CD4-positive, CD25-positive, alpha-beta regulatory T cell (primary cell): ENCODE data around the gene PRMT7. TPM values are rescaled to one million over a fixed set of nuclear protein-coding genes. Genes with fewer than 3 reads are reported as not detected.
A peak's percentile ranks its signal among the peaks of the same experiment; 100 is the strongest.

Experiments used
- ATAC-seq, 2 donors: fragments of 150-1000 bp; cut with Tn5 transposase; one replicate each; pipeline ENCODE4 v1.10.0; 2021; ENCODE audit warnings: low read depth in 2 of 2, moderate number of reproducible peaks in 2 of 2, moderate library complexity in 1 of 2
- DNase-seq, 3 donors: peaks; one replicate each; pipeline versions ENCODE4 v3.0.0 to v3.0.0-alpha.2; 2012 to 2022; ENCODE audit warnings: mixed read lengths in 1 of 3
- H3K27ac ChIP-seq: one replicate; pipeline ENCODE4 v1.7.0; 2013; ENCODE audit warnings: mild to moderate bottlenecking, low read length; ENCODE audit not compliant: insufficient read depth, poor library complexity, severe bottlenecking
- H3K27me3 ChIP-seq: one replicate; pipeline ENCODE4 v1.7.0; 2013; ENCODE audit warnings: low read length; ENCODE audit not compliant: control insufficient read depth, insufficient read depth
- H3K36me3 ChIP-seq: one replicate; pipeline ENCODE4 v1.7.0; 2013; ENCODE audit warnings: mild to moderate bottlenecking, low read length, moderate library complexity; ENCODE audit not compliant: control insufficient read depth, insufficient read depth
- H3K4me1 ChIP-seq: 2 replicates; pipeline ENCODE4 v1.7.0; 2013; ENCODE audit warnings: mild to moderate bottlenecking, low read length; ENCODE audit not compliant: insufficient read depth, control insufficient read depth, poor library complexity, severe bottlenecking
- H3K4me3 ChIP-seq: one replicate; pipeline ENCODE4 v1.7.0; 2013; ENCODE audit warnings: low read depth, mild to moderate bottlenecking, low read length, moderate library complexity
- H3K9me3 ChIP-seq, 2 experiments: 1 replicate in 1 of 2; 2 replicates in 1 of 2; pipeline ENCODE4 v1.7.0; 2013; ENCODE audit warnings: low read length in 2 of 2, mild to moderate bottlenecking in 1 of 2, moderate library complexity in 1 of 2; ENCODE audit not compliant: control insufficient read depth in 2 of 2
- H3K27ac Mint-ChIP-seq, 3 donors: one replicate each; pipeline ENCODE4 v1.8.0; 2020 to 2022; ENCODE audit warnings: mild to moderate bottlenecking in 3 of 3, mixed read lengths in 3 of 3, moderate library complexity in 2 of 3
- H3K27me3 Mint-ChIP-seq: one replicate; pipeline ENCODE4 v1.8.0; 2022; ENCODE audit warnings: mild to moderate bottlenecking, mixed read lengths
- H3K36me3 Mint-ChIP-seq: one replicate; pipeline ENCODE4 v1.8.0; 2020; ENCODE audit warnings: mixed read lengths
- H3K4me1 Mint-ChIP-seq, 4 donors: one replicate each; pipeline ENCODE4 v1.8.0; 2020 to 2022; ENCODE audit warnings: mixed read lengths in 4 of 4, mild to moderate bottlenecking in 1 of 4
- H3K4me3 Mint-ChIP-seq, 4 donors: one replicate each; pipeline ENCODE4 v1.8.0; 2020 to 2022; ENCODE audit warnings: mild to moderate bottlenecking in 4 of 4, mixed read lengths in 4 of 4, moderate library complexity in 3 of 4
- H3K9me3 Mint-ChIP-seq, 7 donors: one replicate each; pipeline ENCODE4 v1.8.0; 2020 to 2022; ENCODE audit warnings: mixed read lengths in 7 of 7, mild to moderate bottlenecking in 3 of 7, moderate library complexity in 2 of 7
- polyA plus RNA-seq, 4 donors: library from polyadenylated mRNA; unstranded; fragments of 300-500 nt; fragmentation: Illumina TruSeq; gene quantifications; one replicate each; pipeline ENCODE4 v1.2.3, GENCODE V29; 2021
- total RNA-seq: library from RNA; stranded (reverse); gene quantifications from one replicate; pipeline ENCODE4 v1.2.3, GENCODE V29; 2022

PRMT7 gene
- total and polyA plus RNA-seq, 5 donors from 2014 or later: 32.4 to 53.8 (median 34.7) TPM

DNA sequence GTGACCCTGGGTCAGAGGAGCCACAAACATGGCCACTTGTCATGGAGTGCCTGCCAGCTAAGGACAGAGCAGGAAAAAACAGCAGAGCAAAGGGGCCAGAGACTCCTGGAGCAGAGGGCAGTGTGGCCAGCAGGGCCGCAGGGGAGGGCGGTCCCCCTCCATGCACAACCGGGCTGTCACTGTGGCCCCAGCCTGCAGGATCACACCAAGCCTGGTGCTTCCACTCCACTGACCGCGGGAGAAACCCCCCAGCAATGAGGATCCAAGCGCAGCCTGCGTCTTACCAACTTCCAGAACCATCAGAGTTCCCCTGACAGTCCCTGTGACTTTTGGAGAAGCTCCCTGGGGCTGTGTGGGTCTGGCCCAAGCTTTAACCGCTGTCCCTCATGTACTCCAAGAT is 62.0 kb downstream of the PRMT7 start:
- ATAC-seq: no peak
- no peak for DNase-seq
- Mint-ChIP-seq H3K27me3 (no peaks in the 10 kb centered on the region), H3K27ac (peak overlapping the region in 2 of 3 donors; percentile 88 to 95), H3K4me3 (peak overlapping the region in 1 of 4 donors; percentile 66), H3K9me3 (no peaks in the 10 kb centered on the region), H3K4me1 (peaks cover 0 to 44% (median 20%) of the 10 kb centered on the region in 4 donors), H3K36me3 (peaks cover 3% of the 10 kb centered on the region)
- Histone ChIP-seq H3K9me3 (no peaks in the 10 kb centered on the region), H3K27me3 (no peaks in the 10 kb centered on the region), H3K36me3 (no peaks in the 10 kb centered on the region), H3K4me3 (no peak overlapping the region), H3K27ac (no peak overlapping the region), H3K4me1 (peaks cover 39% of the 10 kb centered on the region)

DNA sequence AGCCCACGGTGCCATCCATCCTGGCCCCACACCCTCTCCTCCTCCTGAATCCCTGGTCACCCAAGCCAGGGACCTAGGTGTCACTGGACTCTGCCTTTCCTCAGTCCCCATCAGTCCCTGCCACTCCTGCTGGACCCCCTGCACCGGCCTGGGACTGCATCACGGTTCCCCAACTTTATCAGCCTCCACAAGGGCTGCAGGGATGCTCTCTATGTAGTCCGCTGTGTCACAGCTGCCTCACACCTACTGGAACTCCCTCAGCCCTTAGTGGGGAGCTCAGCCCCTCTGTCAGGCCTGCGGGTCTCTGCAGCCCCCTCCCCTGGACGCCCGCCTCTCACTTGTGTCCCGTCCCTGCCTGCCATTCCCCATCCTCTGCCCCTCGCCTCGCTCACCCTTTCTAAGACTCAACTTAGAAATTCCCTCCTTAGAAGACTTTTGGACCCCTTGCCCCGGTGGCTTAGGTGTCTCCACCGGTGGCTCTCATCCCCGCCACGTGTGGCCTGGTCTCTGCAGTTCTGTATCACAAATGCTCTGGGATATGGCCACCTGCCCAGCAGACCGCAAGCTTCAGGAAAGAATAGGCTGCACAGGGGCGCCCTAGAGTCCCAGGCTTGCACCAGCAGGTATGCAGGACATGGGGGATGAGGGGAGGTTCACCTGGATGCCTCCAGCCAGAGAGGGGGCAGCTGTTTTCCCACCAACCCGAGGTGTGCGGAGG is 62.9 kb downstream of the PRMT7 start:
- no peak for DNase-seq
- ATAC-seq: no peak
- H3K36me3 Mint-ChIP-seq: no peaks in the 10 kb centered on the region
- H3K4me3 Mint-ChIP-seq: peak overlapping the region in 1 of 4 donors; percentile 66
- Histone ChIP-seq H3K4me3 (no peak overlapping the region), H3K9me3 (no peaks in the 10 kb centered on the region), H3K36me3 (no peaks in the 10 kb centered on the region), H3K4me1 (peaks cover 31% of the 10 kb centered on the region), H3K27me3 (no peaks in the 10 kb centered on the region), H3K27ac (no peak overlapping the region)
- H3K4me1 Mint-ChIP-seq: peaks cover 0 to 40% (median 17%) of the 10 kb centered on the region in 4 donors
- no peaks in the 10 kb centered on the region for H3K9me3 Mint-ChIP-seq
- peak overlapping the region in 2 of 3 donors; percentile 25 to 63 for H3K27ac Mint-ChIP-seq
- H3K27me3 Mint-ChIP-seq: no peaks in the 10 kb centered on the region

DNA sequence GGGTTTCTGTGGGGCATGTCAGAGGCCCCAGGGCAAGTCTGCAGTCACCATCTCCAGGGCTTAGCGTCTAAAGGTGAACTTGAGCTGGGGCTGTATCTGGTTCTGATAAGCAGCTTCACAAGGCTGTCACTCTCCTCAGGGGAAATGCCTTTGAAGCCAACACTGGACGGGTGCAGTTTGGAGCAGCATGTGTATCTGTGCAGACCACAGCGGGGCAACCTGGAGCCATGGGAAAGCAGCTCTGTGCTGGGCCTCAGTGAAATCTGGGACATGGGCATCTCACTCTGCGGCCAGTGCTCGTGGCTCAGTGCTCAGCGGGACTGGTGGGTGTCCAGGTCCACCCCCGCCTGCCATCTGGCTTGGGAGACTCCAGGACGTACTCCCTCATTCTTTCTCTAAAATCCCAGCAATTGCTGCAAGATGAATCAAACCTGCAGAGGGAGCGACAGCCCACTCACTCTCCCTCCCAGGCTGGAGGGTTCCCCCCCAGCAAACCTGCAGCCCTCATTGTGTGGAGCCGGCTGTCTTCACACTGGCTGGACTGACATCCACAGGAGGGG is 63.5 kb downstream of the PRMT7 start:
- no peaks in the 10 kb centered on the region for H3K36me3 Mint-ChIP-seq
- H3K4me1 Mint-ChIP-seq: peaks cover 0 to 40% (median 17%) of the 10 kb centered on the region in 4 donors
- no peaks in the 10 kb centered on the region for H3K9me3 Mint-ChIP-seq
- H3K27ac ChIP-seq: no peak overlapping the region
- H3K9me3 ChIP-seq: no peaks in the 10 kb centered on the region
- no peak overlapping the region for H3K4me3 ChIP-seq
- H3K27ac Mint-ChIP-seq: peak overlapping the region in 1 of 3 donors; percentile 63
- ATAC-seq (no peak), DNase-seq (no peak)
- no peaks in the 10 kb centered on the region for H3K36me3 ChIP-seq
- H3K27me3 Mint-ChIP-seq: no peaks in the 10 kb centered on the region
- no peak overlapping the region for H3K4me3 Mint-ChIP-seq
- peaks cover 29% of the 10 kb centered on the region for H3K4me1 ChIP-seq
- no peaks in the 10 kb centered on the region for H3K27me3 ChIP-seq

DNA sequence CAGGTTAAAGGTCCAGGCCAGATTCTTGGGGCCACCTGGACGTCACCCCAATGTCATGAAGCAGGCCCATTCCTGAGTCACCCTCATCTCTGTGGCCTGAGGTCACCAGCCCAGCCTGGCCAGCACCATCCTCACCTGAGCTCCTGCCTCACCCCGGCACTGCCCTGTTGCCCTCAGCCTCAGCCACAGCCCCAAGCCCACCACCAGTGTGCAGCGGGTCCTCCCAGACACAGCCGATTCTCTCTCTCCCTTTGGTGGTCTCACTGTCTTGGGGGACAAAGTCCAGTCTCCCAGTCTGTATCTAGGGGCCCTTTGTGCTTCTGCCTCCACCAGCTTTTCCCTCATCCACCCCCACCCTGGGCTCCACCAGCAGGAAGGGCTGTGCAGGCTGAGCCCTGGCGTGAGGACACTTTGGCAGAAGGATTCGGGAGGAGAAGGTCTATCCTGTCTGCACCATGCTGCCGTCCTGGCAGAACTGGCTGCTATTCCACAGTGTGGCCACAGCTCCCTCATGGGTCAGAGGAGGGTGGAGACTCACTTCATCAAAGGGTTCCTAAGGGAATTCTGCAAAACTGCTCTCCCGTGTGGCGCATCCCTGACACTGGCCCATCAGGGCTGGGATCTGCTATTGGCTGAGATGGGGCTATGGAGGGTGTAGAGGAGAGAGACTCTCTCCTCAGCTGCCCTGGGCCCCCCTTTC is 64.3 kb downstream of the PRMT7 start:
- peaks cover 0 to 40% (median 15%) of the 10 kb centered on the region in 4 donors for H3K4me1 Mint-ChIP-seq
- no peak overlapping the region for H3K4me3 Mint-ChIP-seq
- Histone ChIP-seq H3K4me1 (peaks cover 29% of the 10 kb centered on the region), H3K9me3 (no peaks in the 10 kb centered on the region), H3K27ac (no peak overlapping the region), H3K4me3 (no peak overlapping the region), H3K27me3 (no peaks in the 10 kb centered on the region), H3K36me3 (no peaks in the 10 kb centered on the region)
- no peaks in the 10 kb centered on the region for H3K27me3 Mint-ChIP-seq
- DNase-seq: no peak
- H3K27ac Mint-ChIP-seq: peak overlapping the region in 1 of 3 donors; percentile 78
- no peak for ATAC-seq
- no peaks in the 10 kb centered on the region for H3K9me3 Mint-ChIP-seq
- no peaks in the 10 kb centered on the region for H3K36me3 Mint-ChIP-seq

DNA sequence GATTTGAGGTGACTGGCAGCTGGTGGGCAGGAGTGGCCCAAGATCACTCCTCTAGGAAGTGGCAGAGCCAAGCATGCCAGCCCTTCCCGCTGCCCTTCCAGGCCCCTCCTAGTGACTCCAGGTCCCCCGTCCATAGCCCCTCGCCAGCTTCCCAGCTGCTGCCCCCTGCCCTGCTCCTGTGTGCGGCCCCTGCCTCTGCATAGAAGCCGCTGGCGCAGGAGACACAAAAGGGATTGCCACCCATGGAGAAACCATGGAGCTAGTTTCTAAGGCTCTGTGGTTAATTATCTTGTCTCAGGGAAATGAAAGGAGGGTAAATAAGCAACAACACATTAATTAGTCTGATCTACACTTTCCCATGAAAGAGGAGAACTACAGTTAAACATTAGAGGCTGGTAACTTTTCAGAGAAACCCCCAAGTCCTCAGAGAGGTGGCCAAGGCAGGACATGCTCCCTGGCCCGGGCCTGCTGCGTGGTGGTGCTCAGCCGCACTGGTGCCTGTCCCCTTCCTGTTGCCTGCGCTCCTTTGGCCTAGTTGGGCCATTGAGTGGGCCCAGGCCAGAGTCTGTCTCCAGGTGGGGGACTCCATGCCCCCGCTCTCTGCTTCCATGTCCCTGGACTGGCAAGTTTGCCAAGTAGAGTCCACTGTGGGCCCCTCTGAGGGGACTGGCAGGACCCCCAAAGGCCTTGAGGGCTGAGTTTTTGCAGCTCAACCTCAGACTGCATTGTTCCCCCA is 65.2 kb downstream of the PRMT7 start:
- Histone ChIP-seq H3K36me3 (no peaks in the 10 kb centered on the region), H3K4me3 (no peak overlapping the region), H3K4me1 (peaks cover 25% of the 10 kb centered on the region), H3K27me3 (no peaks in the 10 kb centered on the region), H3K9me3 (no peaks in the 10 kb centered on the region), H3K27ac (no peak overlapping the region)
- Mint-ChIP-seq H3K9me3 (no peaks in the 10 kb centered on the region), H3K4me1 (peaks cover 0 to 36% (median 8%) of the 10 kb centered on the region in 4 donors), H3K27ac (peak overlapping the region in 1 of 3 donors; percentile 51), H3K36me3 (no peaks in the 10 kb centered on the region), H3K4me3 (no peak overlapping the region), H3K27me3 (no peaks in the 10 kb centered on the region)
- DNase-seq (no peak), ATAC-seq (no peak)

DNA sequence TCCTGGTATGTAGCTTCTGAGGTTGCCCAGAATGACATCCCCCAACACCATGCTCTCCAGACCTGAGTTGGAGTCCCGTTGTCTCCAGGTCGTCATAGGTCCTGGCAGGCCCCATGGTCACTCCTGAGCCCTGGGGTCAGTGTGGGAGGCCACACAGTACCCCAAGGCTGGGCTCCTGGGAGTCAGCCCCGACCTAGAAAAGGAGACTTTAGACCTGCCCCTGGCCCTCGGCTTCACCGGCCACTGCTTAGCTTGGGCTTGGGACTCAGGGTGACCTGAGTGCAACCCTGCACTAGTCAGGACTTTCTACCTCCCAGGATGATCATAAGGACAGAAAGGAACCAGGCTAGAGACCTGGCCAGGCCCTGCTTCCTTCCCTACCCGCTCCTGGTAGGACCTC is 65.8 kb downstream of the PRMT7 start:
- Histone ChIP-seq H3K4me1 (peaks cover 19% of the 10 kb centered on the region), H3K36me3 (no peaks in the 10 kb centered on the region), H3K9me3 (no peaks in the 10 kb centered on the region), H3K4me3 (no peak overlapping the region), H3K27ac (no peak overlapping the region), H3K27me3 (no peaks in the 10 kb centered on the region)
- no peaks in the 10 kb centered on the region for H3K36me3 Mint-ChIP-seq
- DNase-seq: no peak
- no peaks in the 10 kb centered on the region for H3K27me3 Mint-ChIP-seq
- H3K4me3 Mint-ChIP-seq: no peak overlapping the region
- H3K4me1 Mint-ChIP-seq: peaks cover 0 to 39% (median 9%) of the 10 kb centered on the region in 4 donors
- ATAC-seq: no peak
- H3K9me3 Mint-ChIP-seq: no peaks in the 10 kb centered on the region
- peak overlapping the region in 1 of 3 donors; percentile 51 for H3K27ac Mint-ChIP-seq

DNA sequence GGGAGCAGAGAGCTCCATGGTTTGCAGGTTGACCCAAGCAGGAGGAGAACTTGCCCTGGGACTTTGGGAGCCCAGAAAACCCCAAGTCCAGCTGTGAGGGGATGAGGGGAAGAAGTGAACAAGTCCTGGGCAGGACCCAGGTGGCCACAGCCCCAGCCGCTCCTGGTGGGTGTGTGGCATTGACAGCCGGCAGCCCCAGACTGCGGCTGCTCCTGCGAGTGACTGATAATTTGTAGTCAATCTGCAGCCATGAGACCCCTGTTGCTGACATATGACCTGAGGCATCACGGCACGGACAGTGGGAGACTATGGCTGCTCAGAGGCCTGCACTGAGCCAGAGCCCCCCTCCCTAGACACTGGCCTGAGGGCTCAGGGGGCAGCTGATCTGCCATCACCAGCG is 66.4 kb downstream of the PRMT7 start:
- H3K4me3 Mint-ChIP-seq: no peak overlapping the region
- no peaks in the 10 kb centered on the region for H3K36me3 Mint-ChIP-seq
- Histone ChIP-seq H3K36me3 (no peaks in the 10 kb centered on the region), H3K27me3 (no peaks in the 10 kb centered on the region), H3K9me3 (no peaks in the 10 kb centered on the region), H3K4me1 (peaks cover 17% of the 10 kb centered on the region), H3K4me3 (no peak overlapping the region), H3K27ac (no peak overlapping the region)
- ATAC-seq (no peak), DNase-seq (no peak)
- no peaks in the 10 kb centered on the region for H3K9me3 Mint-ChIP-seq
- H3K4me1 Mint-ChIP-seq: peaks cover 0 to 36% (median 14%) of the 10 kb centered on the region in 4 donors
- no peak overlapping the region for H3K27ac Mint-ChIP-seq
- H3K27me3 Mint-ChIP-seq: no peaks in the 10 kb centered on the region
